Esophagus muscularis mucosa (tissue), 4 donors: ENCODE measurements around the gene GNG7.

Experiments
- EP300 ChIP-seq: sonication (generic); formaldehyde crosslinking; IDR thresholded peaks from one replicate; pipeline ENCODE4 v1.6.1; 2017; ENCODE audit warnings: antibody characterized with exemption
- POLR2A ChIP-seq: fragments of 450-650 bp; IDR thresholded peaks from one replicate; pipeline ENCODE4 v1.6.1; 2017; ENCODE audit warnings: antibody characterized with exemption, moderate library complexity, mild to moderate bottlenecking, low read depth
- TF ChIP-seq, protein P1 (sequence below), 3 experiments: fragments of 200-600 bp in 2 of 3; fragments of 450-650 bp in 1 of 3; sonication (generic) in 2 of 3; IDR thresholded peaks; one replicate each; pipeline ENCODE4 v1.5.1; 2017 to 2019; ENCODE audit warnings: antibody characterized with exemption in 3 of 3, mild to moderate bottlenecking in 2 of 3, moderate library complexity in 1 of 3

GRCh38 chr19:2516727-2517126, 185.8 kb downstream of the GNG7 start:
- TF ChIP-seq POLR2A (no peak), EP300 (no peak)
- TF ChIP-seq, protein P1, sequence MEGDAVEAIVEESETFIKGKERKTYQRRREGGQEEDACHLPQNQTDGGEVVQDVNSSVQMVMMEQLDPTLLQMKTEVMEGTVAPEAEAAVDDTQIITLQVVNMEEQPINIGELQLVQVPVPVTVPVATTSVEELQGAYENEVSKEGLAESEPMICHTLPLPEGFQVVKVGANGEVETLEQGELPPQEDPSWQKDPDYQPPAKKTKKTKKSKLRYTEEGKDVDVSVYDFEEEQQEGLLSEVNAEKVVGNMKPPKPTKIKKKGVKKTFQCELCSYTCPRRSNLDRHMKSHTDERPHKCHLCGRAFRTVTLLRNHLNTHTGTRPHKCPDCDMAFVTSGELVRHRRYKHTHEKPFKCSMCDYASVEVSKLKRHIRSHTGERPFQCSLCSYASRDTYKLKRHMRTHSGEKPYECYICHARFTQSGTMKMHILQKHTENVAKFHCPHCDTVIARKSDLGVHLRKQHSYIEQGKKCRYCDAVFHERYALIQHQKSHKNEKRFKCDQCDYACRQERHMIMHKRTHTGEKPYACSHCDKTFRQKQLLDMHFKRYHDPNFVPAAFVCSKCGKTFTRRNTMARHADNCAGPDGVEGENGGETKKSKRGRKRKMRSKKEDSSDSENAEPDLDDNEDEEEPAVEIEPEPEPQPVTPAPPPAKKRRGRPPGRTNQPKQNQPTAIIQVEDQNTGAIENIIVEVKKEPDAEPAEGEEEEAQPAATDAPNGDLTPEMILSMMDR (IDR thresholded peaks at IDR 0.05): no peak
